GM19438 (cell line): Measurements from ENCODE around the gene MYLK.
"Not testable (repeated sequence)": the region's sequence is repeated elsewhere in the genome, so short reads cannot be mapped to it uniquely, and the experiment has no call there.

ENCODE experiments used
- ATAC-seq: cut with Tn5 transposase; IDR thresholded peaks from one replicate; pipeline ENCODE4 v1.9.1; 2021; ENCODE audit warnings: low read depth; ENCODE audit not compliant: unreplicated experiment

MYLK gene, protein sequence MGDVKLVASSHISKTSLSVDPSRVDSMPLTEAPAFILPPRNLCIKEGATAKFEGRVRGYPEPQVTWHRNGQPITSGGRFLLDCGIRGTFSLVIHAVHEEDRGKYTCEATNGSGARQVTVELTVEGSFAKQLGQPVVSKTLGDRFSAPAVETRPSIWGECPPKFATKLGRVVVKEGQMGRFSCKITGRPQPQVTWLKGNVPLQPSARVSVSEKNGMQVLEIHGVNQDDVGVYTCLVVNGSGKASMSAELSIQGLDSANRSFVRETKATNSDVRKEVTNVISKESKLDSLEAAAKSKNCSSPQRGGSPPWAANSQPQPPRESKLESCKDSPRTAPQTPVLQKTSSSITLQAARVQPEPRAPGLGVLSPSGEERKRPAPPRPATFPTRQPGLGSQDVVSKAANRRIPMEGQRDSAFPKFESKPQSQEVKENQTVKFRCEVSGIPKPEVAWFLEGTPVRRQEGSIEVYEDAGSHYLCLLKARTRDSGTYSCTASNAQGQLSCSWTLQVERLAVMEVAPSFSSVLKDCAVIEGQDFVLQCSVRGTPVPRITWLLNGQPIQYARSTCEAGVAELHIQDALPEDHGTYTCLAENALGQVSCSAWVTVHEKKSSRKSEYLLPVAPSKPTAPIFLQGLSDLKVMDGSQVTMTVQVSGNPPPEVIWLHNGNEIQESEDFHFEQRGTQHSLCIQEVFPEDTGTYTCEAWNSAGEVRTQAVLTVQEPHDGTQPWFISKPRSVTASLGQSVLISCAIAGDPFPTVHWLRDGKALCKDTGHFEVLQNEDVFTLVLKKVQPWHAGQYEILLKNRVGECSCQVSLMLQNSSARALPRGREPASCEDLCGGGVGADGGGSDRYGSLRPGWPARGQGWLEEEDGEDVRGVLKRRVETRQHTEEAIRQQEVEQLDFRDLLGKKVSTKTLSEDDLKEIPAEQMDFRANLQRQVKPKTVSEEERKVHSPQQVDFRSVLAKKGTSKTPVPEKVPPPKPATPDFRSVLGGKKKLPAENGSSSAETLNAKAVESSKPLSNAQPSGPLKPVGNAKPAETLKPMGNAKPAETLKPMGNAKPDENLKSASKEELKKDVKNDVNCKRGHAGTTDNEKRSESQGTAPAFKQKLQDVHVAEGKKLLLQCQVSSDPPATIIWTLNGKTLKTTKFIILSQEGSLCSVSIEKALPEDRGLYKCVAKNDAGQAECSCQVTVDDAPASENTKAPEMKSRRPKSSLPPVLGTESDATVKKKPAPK (N-terminal part only)

DNA sequence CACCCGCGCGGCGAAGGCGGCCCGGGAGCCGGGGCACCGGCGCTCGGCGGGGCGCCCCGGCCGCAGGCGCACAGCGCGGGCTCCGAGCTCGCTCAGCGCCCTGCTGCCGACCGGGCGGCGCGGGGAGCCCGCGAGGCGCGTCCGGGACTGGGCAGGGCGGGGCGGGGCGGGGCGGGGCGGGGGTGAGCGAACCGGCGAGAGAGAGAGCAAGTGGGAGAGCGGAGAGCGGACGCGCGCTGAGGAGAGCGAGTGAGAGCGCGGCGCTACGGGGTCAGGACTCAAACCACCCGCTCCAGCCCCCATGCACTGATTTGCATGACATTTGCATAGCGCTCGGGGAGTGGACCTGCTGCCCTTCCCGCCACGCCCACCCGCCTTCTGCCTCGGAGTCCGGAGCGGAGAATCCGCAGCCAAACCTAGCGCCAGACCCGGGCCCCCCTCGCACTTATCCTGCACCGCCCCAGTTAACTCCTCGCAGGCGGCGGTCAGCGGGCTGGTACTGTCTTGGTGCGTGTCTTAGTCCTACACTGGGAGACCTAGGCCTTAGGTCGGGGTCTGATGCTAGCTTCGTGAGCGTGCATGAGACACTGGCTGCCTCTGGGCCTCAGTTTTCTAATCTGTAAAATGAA lies at the start of gene MYLK:
Gene MYLK, minus strand, starts transcription at position 130 of the 629 bp plus-strand sequence. CDS start 90,491 bp downstream, outside the sequence.
- ATAC-seq, result peak; percentile 83

DNA sequence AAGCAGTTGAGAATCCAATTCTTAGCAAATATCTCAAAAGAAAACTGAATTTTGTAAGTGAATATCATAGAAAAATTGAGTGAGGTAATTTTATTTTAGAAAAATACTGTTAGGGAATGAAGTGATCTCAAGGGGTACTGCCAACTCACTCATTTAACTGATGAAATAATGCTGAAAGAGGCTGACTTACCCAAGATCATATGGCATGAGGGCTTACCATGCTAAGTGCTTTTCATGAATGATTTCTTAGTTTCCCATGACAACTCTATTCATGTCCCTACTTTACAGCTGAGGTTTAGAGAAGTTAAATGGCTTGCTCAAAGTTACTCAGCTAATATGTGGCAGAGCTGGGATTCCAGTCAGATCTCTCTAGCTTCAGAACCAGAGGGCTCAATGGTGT lies 46.3 kb upstream of the MYLK start:
- ATAC-seq, result no peak

GRCh38 chr3:123929325-123929724 lies 45.2 kb upstream of the MYLK start:
- no peak for ATAC-seq

GRCh38 chr3:123926396-123926795 lies 42.3 kb upstream of the MYLK start:
- ATAC-seq, result no peak

- no peak for ATAC-seq
Observed at GRCh38 chr3:123920868-123921267, 36.7 kb upstream of the MYLK start.

DNA sequence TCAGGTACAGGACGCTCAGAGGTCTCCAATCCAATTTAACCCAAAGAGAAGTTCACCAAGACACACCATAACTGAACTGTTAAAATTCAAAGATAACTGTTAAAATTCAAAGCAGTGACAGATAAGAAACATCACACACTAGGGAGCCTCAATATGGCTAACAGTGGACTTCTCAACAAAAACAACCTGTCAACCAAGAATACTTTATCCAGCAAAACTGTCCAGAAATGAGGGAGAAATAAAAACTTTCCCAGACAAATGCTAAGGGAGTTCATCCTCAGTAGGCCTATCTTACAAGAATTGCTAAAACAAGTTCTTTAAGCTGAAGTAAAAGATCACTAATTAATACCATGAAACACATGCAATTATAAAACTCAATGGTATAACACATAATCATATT lies 36.3 kb upstream of the MYLK start:
- no peak for ATAC-seq

- no peak for ATAC-seq
Observed at GRCh38 chr3:123919353-123919752, 35.2 kb upstream of the MYLK start.

GRCh38 chr3:123914829-123915228 lies 30.7 kb upstream of the MYLK start:
- no peak for ATAC-seq

GRCh38 chr3:123909785-123910184 lies 25.7 kb upstream of the MYLK start:
- ATAC-seq, result no peak

- ATAC-seq, result no peak
Observed at GRCh38 chr3:123907720-123908119, 23.6 kb upstream of the MYLK start.

DNA sequence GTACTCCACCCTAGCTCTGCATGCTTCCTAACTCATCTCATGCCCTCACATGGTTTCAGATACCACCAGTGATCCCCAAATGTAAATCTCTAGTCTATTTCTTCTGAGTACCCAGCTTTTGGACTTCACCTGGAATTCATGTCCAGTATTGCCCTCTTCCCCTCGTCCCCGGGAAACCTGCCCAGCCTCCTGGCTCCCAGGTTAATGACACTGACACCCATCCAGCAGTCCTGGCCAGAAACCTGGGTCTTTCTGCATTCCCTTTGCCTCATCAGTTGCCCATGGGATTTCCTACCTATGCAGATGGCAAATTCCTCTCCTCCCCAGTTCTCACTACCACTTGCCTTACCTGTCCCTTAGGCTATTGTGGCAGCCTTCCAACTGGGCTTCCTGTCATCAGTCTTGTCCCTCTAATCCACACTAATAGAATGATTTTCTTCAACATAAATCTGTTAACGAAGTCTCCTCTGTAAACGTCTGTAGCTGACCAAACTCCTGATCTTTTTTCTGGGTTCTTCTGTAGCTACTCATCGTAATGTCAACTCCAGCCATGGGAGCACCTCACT lies 15.3 kb upstream of the MYLK start:
- no peak for ATAC-seq

DNA sequence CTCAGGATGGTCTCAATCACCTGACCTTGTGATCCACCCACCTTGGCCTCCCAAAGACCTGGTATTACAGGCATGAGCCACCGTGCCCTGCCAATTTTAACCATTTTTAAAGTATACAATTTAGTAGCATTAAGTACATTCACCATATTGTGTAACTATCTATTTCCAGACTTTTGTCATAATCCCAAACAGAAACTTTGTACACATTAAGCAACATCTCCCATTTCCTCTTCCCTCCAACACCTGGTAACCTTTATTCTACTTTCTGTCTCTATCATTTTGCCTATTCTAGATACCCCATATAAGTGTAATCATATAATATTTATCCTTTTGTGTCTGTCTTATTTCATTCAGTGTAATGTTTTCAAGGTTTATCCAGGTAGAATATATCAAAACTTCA lies 8.9 kb upstream of the MYLK start:
- no peak for ATAC-seq

- ATAC-seq, result no peak
Observed at GRCh38 chr3:123892195-123892594, 8.1 kb upstream of the MYLK start.

GRCh38 chr3:123890991-123891390 lies 6.9 kb upstream of the MYLK start:
- ATAC-seq, result not testable (repeated sequence)

DNA sequence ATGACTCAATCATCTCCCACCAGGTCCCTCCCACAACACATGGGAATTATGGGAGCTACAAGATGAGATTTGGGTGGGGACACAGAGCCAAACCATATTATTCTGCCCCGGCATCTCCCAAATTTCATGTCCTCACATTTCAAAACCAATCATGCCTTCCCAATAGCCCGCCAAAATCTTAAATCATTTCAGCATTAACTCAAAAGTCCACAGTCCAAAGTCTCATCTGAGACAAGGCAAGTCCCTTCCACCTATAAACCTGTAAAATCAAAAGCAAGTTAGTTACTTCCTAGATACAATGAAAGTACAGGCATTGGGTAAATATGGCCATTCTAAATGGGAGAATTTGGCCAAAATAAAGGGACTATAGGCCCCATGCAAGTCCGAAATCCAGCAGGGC lies 6.0 kb upstream of the MYLK start:
- not testable (repeated sequence) for ATAC-seq

- no peak for ATAC-seq
Observed at GRCh38 chr3:123884993-123885392, 861 bp upstream of the MYLK start.

DNA sequence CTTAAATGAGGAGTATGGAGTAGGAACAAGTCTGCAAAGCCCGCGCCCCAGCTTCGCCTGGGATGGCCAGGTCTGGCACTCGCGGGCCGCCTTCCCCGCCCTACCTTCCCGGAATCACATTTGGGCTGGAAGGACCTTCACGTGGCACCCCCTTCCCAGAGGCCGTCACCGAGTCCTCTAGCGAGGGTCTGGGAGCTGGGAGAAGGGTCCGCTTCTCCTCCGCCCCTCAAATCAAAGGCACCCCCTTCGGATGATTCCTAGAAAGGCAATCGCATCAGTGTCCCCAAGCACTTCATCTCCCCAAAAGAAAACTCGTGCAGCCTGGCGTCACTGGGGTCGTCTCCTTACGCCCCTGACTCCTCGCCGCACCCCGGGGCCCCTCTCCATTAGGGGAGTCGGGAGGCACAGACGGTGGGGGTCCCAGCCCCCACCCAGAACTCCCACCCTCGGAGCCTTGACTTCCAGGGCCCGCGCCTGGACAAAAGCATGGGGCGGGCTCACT lies 380 bp downstream of the MYLK start:
- no peak for ATAC-seq

- no peak for ATAC-seq
Observed at GRCh38 chr3:123883111-123883510, 1.0 kb downstream of the MYLK start.

- no peak for ATAC-seq
Observed at GRCh38 chr3:123881771-123882170, 2.4 kb downstream of the MYLK start.

GRCh38 chr3:123880998-123881561 lies 3.1 kb downstream of the MYLK start:
- no peak for ATAC-seq
